ENCODE results near the gene CLEC12A. TPM values are rescaled to one million over a fixed set of nuclear protein-coding genes. Genes with fewer than 3 reads are reported as not detected.

Gene CLEC12A
- total and polyA plus RNA-seq, 2 of the 13 experiments (the other 11 are each of a cell fraction or from before 2014, with no cell fraction given) = not detected

- TF ChIP-seq, protein P1, sequence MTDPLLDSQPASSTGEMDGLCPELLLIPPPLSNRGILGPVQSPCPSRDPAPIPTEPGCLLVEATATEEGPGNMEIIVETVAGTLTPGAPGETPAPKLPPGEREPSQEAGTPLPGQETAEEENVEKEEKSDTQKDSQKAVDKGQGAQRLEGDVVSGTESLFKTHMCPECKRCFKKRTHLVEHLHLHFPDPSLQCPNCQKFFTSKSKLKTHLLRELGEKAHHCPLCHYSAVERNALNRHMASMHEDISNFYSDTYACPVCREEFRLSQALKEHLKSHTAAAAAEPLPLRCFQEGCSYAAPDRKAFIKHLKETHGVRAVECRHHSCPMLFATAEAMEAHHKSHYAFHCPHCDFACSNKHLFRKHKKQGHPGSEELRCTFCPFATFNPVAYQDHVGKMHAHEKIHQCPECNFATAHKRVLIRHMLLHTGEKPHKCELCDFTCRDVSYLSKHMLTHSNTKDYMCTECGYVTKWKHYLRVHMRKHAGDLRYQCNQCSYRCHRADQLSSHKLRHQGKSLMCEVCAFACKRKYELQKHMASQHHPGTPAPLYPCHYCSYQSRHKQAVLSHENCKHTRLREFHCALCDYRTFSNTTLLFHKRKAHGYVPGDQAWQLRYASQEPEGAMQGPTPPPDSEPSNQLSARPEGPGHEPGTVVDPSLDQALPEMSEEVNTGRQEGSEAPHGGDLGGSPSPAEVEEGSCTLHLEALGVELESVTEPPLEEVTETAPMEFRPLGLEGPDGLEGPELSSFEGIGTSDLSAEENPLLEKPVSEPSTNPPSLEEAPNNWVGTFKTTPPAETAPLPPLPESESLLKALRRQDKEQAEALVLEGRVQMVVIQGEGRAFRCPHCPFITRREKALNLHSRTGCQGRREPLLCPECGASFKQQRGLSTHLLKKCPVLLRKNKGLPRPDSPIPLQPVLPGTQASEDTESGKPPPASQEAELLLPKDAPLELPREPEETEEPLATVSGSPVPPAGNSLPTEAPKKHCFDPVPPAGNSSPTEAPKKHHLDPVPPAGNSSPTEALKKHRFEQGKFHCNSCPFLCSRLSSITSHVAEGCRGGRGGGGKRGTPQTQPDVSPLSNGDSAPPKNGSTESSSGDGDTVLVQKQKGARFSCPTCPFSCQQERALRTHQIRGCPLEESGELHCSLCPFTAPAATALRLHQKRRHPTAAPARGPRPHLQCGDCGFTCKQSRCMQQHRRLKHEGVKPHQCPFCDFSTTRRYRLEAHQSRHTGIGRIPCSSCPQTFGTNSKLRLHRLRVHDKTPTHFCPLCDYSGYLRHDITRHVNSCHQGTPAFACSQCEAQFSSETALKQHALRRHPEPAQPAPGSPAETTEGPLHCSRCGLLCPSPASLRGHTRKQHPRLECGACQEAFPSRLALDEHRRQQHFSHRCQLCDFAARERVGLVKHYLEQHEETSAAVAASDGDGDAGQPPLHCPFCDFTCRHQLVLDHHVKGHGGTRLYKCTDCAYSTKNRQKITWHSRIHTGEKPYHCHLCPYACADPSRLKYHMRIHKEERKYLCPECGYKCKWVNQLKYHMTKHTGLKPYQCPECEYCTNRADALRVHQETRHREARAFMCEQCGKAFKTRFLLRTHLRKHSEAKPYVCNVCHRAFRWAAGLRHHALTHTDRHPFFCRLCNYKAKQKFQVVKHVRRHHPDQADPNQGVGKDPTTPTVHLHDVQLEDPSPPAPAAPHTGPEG (CRISPR knock-in tag; IDR thresholded peaks at IDR 0.05) = no peak
- no peak for TF ChIP-seq ZBTB44 (CRISPR knock-in tag; IDR thresholded peaks at IDR 0.05)
- no peak for TF ChIP-seq ZNF773 (CRISPR knock-in tag; IDR thresholded peaks at IDR 0.05; ENCODE audit: borderline replicate concordance)
- no peak for TF ChIP-seq ZNF17 (CRISPR knock-in tag; IDR thresholded peaks at IDR 0.05)
- TF ChIP-seq CBFB (CRISPR knock-in tag; IDR thresholded peaks at IDR 0.05) = no peak
- TF ChIP-seq ZNF441 (CRISPR knock-in tag; IDR thresholded peaks at IDR 0.05; ENCODE audit: borderline replicate concordance) = no peak
- no peak for TF ChIP-seq MYC (CRISPR knock-in tag; IDR thresholded peaks at IDR 0.05; ENCODE audit: borderline replicate concordance)
- TF ChIP-seq ZMYM3 (CRISPR knock-in tag; IDR thresholded peaks at IDR 0.05) = no peak
- TF ChIP-seq, protein P2, sequence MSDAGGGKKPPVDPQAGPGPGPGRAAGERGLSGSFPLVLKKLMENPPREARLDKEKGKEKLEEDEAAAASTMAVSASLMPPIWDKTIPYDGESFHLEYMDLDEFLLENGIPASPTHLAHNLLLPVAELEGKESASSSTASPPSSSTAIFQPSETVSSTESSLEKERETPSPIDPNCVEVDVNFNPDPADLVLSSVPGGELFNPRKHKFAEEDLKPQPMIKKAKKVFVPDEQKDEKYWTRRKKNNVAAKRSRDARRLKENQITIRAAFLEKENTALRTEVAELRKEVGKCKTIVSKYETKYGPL (CRISPR knock-in tag; IDR thresholded peaks at IDR 0.05) = no peak
- TF ChIP-seq SOX13 (IDR thresholded peaks at IDR 0.05) = no peak
- no peak for TF ChIP-seq SOX13 (CRISPR knock-in tag; conservative IDR thresholded peaks at IDR 0.05 in 1 of 2, IDR thresholded peaks at IDR 0.05 in 1 of 2)
These were observed 29.4 kb upstream of the CLEC12A start (continued) for GRCh38 chr12:9941838-9942237.

Data from HepG2 (cell line).